Neuronal stem cell (in vitro differentiated cells): ENCODE data around the gene WDR38.
A peak's percentile ranks its signal among the peaks of the same experiment; 100 is the strongest.
"Not testable (repeated sequence)": the region's sequence is repeated elsewhere in the genome, so short reads cannot be mapped to it uniquely, and the experiment has no call there.

Experiments
- DNase-seq: peaks from one replicate; pipeline ENCODE4 v3.0.0-alpha.2; 2013; ENCODE audit warnings: low spot score
- H2AFZ ChIP-seq: one replicate; pipeline ENCODE4 v1.6.1; 2013; ENCODE audit warnings: mild to moderate bottlenecking, low read length, inconsistent platforms
- H2AK5ac ChIP-seq: 2 replicates; pipeline ENCODE4 v1.6.1; 2013; ENCODE audit warnings: low read depth, mild to moderate bottlenecking, inconsistent platforms, low read length, moderate library complexity, mixed read lengths
- H2BK120ac ChIP-seq: 2 replicates; pipeline ENCODE4 v1.6.1; 2013; ENCODE audit warnings: low read depth, mild to moderate bottlenecking, inconsistent platforms, low read length, moderate library complexity, mixed read lengths
- H2BK12ac ChIP-seq: one replicate; pipeline ENCODE4 v1.6.1; 2013; ENCODE audit warnings: low read length, inconsistent platforms
- H2BK15ac ChIP-seq: 2 replicates; pipeline ENCODE4 v1.6.1; 2013; ENCODE audit warnings: mild to moderate bottlenecking, low read length, inconsistent platforms, mixed read lengths
- H2BK5ac ChIP-seq: one replicate; pipeline ENCODE4 v1.6.1; 2013; ENCODE audit warnings: inconsistent platforms, mild to moderate bottlenecking, low read length, moderate library complexity
- H3K14ac ChIP-seq: one replicate; pipeline ENCODE4 v1.6.1; 2013; ENCODE audit warnings: low read length, inconsistent platforms
- H3K18ac ChIP-seq: 2 replicates; pipeline ENCODE4 v1.6.1; 2013; ENCODE audit warnings: low read length, inconsistent platforms
- H3K23ac ChIP-seq: 2 replicates; pipeline ENCODE4 v1.6.1; 2013; ENCODE audit warnings: low read depth, mild to moderate bottlenecking, mixed read lengths, low read length, inconsistent platforms; ENCODE audit not compliant: poor library complexity
- H3K27ac ChIP-seq: replicated peaks from 3 replicates; pipeline ENCODE4 v1.5.1; 2013; ENCODE audit warnings: low read length, inconsistent platforms
- H3K27me3 ChIP-seq, 3 experiments: 2 replicates each; pipeline ENCODE4 v1.6.1; 2013; ENCODE audit warnings: low read length in 3 of 3, mild to moderate bottlenecking in 2 of 3, inconsistent platforms in 1 of 3, low read depth in 1 of 3, mixed read lengths in 1 of 3, moderate library complexity in 1 of 3; ENCODE audit not compliant: control insufficient read depth in 3 of 3, insufficient read depth in 3 of 3
- H3K36me3 ChIP-seq, 2 donors: replicated peaks in 1 of 2; 2 replicates each; pipeline ENCODE4 v1.6.1; 2013; ENCODE audit warnings: low read length in 2 of 2; ENCODE audit not compliant: control insufficient read depth in 2 of 2, insufficient read depth in 2 of 2
- H3K4ac ChIP-seq: 2 replicates; pipeline ENCODE4 v1.6.1; 2013; ENCODE audit warnings: inconsistent platforms, mild to moderate bottlenecking, low read length, moderate library complexity
- H3K4me1 ChIP-seq, 2 donors: 1 replicate in 1 of 2; 2 replicates in 1 of 2; pipeline ENCODE4 v1.6.1; 2013; ENCODE audit warnings: low read length in 2 of 2, low read depth in 1 of 2; ENCODE audit not compliant: control insufficient read depth in 2 of 2, insufficient read depth in 1 of 2
- H3K4me2 ChIP-seq: one replicate; pipeline ENCODE4 v1.6.1; 2013; ENCODE audit warnings: mild to moderate bottlenecking, low read length, inconsistent platforms; ENCODE audit not compliant: insufficient read depth, poor library complexity, severe bottlenecking
- H3K4me3 ChIP-seq, 2 donors: 2 replicates each; pipeline ENCODE4 v1.5.1; 2013; ENCODE audit warnings: low read length in 2 of 2, mild to moderate bottlenecking in 2 of 2, inconsistent platforms in 1 of 2, moderate library complexity in 1 of 2
- H3K79me1 ChIP-seq: one replicate; pipeline ENCODE4 v1.6.1; 2013; ENCODE audit warnings: low read depth, mild to moderate bottlenecking, inconsistent platforms, low read length, moderate library complexity
- H3K9ac ChIP-seq: one replicate; pipeline ENCODE4 v1.6.1; 2013; ENCODE audit warnings: mild to moderate bottlenecking, low read depth, low read length, inconsistent platforms; ENCODE audit not compliant: poor library complexity
- H3K9me3 ChIP-seq, 2 donors: replicated peaks in 1 of 2; 2 replicates each; pipeline versions ENCODE3 to v1.6.1; 2013; ENCODE audit warnings: low read length in 2 of 2, mild to moderate bottlenecking in 2 of 2, inconsistent platforms in 1 of 2, low read depth in 1 of 2, mixed read lengths in 1 of 2, moderate library complexity in 1 of 2; ENCODE audit not compliant: control insufficient read depth in 2 of 2, insufficient read depth in 1 of 2
- H4K8ac ChIP-seq: one replicate; pipeline ENCODE4 v1.6.1; 2013; ENCODE audit warnings: low read depth, mild to moderate bottlenecking, inconsistent platforms, low read length, moderate library complexity
- H4K91ac ChIP-seq: one replicate; pipeline ENCODE4 v1.6.1; 2013; ENCODE audit warnings: low read length, low read depth, mild to moderate bottlenecking, inconsistent platforms; ENCODE audit not compliant: poor library complexity
- WGBS, 2 donors: extraction: QIAGEN DNeasy Blood & Tissue Kit; methylation state at CpG; one replicate each; pipeline ENCODE4 v1.1.7; 2013; ENCODE audit warnings: missing lambda C conversion rate in 2 of 2, mixed read lengths in 1 of 2; ENCODE audit not compliant: insufficient read length in 2 of 2, insufficient replicate concordance in 1 of 2; ENCODE audit errors: extremely low coverage in 2 of 2; 5-methylcytosine and 5-hydroxymethylcytosine counted together

WDR38 gene

DNA sequence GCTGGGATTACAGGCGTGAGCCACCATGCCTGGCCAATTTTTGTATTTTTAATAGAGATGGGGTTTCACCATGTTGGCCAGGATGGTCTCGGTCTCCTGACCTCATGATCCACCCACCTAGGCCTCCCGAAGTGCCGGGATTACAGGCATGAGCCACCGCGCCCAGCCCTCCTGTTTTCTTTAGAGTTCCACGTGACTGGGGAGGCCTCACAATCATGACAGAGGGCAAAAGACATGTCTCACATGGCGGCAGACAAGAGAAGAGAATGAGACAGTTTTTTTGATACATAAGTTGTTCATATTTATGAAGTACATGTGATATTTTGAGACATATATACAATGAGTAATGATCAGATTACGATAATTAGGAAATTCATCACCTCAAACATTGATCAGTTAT is 6.8 kb upstream of the WDR38 start:
- not testable (repeated sequence) for H4K91ac ChIP-seq, H3K4me1 ChIP-seq, H3K14ac ChIP-seq, H3K4me3 ChIP-seq, H3K27me3 ChIP-seq, H3K4ac ChIP-seq, H2AK5ac ChIP-seq, H3K79me1 ChIP-seq, H3K9ac ChIP-seq, H3K23ac ChIP-seq, DNase-seq, H3K9me3 ChIP-seq, H3K4me2 ChIP-seq, H3K27ac ChIP-seq, H2BK5ac ChIP-seq, H3K18ac ChIP-seq, H2AFZ ChIP-seq, H3K36me3 ChIP-seq, H4K8ac ChIP-seq, H2BK12ac ChIP-seq, H2BK120ac ChIP-seq, H2BK15ac ChIP-seq
- WGBS, 2 donors: no CpG with 5 or more reads among the region's 9 CpGs

DNA sequence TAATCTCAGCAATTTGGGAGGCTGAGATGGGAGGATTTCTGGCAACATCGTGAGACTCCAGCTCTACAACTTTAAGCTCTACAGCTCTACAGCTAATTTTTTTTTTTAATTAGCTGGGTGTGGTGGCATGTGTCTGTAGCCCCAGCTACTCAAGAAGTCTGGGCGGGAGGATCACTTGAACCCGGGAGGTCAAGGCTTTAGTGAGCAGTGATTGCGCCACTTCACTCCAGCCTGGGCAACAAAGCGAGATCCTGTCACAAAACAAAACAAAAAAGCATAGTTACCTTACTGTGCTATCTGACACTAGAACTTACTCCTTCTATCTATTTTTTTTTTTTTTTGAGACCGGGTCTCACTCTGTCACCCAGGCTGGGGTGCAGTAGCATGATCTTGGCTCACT is 6.3 kb upstream of the WDR38 start:
- Histone ChIP-seq H3K4me1 (peaks cover 0 to 4% of the 10 kb centered on the region in 2 donors), H3K27ac (no peak overlapping the region), H3K4ac (no peak overlapping the region), H3K23ac (no peak overlapping the region), H3K14ac (no peak overlapping the region), H4K8ac (no peak overlapping the region), H3K18ac (no peak overlapping the region), H2BK5ac (no peak overlapping the region), H2BK120ac (no peak overlapping the region), H3K9me3 (no peaks in the 10 kb centered on the region), H3K36me3 (no peaks in the 10 kb centered on the region), H3K79me1 (no peaks in the 10 kb centered on the region), H2AFZ (no peak overlapping the region), H3K9ac (no peak overlapping the region), H2AK5ac (no peak overlapping the region), H3K4me2 (no peak overlapping the region), H3K4me3 (no peak overlapping the region), H2BK15ac (no peak overlapping the region), H3K27me3 (peaks cover 0 to 3% (median 0%) of the 10 kb centered on the region in 3 experiments), H4K91ac (no peak overlapping the region), H2BK12ac (no peak overlapping the region)
- no CpG with 5 or more reads among the region's 6 CpGs for WGBS, 2 donors
- no peak for DNase-seq

DNA sequence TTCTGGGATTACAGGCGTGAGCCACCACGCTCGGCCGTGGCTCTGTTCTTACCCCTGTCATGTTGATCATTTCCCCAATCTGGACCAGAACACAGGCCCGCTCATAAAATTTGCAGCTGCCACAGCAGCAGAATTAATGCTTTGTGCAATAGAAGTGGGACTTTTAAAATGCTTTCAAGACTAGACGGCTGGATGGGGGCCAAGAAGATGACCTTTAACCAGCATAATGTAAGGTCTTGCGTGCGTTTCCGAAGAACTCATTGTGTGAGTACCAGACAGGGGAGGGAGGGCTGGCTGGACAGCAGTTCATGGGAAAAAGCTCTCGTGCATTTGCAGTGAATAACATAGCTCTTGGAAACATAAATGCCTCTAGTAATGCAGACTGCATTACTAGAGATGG is 3.5 kb upstream of the WDR38 start:
- peaks cover 4 to 12% of the 10 kb centered on the region in 2 donors for H3K4me1 ChIP-seq
- H2BK5ac ChIP-seq: no peak overlapping the region
- no peaks in the 10 kb centered on the region for H3K79me1 ChIP-seq
- WGBS, 2 donors: no CpG with 5 or more reads among the region's 10 CpGs
- no peaks in the 10 kb centered on the region for H3K36me3 ChIP-seq
- H3K4me2 ChIP-seq: no peak overlapping the region
- no peak overlapping the region for H3K18ac ChIP-seq
- DNase-seq: no peak
- H3K4ac ChIP-seq: no peak overlapping the region
- H3K23ac ChIP-seq: no peak overlapping the region
- H3K4me3 ChIP-seq: no peak overlapping the region
- no peak overlapping the region for H2AFZ ChIP-seq
- H2BK15ac ChIP-seq: no peak overlapping the region
- H4K8ac ChIP-seq: no peak overlapping the region
- no peak overlapping the region for H2BK120ac ChIP-seq
- H3K27me3 ChIP-seq: peaks cover 0 to 3% (median 0%) of the 10 kb centered on the region in 3 experiments
- H4K91ac ChIP-seq: no peak overlapping the region
- H3K9me3 ChIP-seq: no peaks in the 10 kb centered on the region
- no peak overlapping the region for H3K27ac ChIP-seq
- no peak overlapping the region for H3K9ac ChIP-seq
- H2AK5ac ChIP-seq: no peak overlapping the region
- H3K14ac ChIP-seq: no peak overlapping the region
- H2BK12ac ChIP-seq: no peak overlapping the region

- Histone ChIP-seq H3K14ac (no peak overlapping the region), H3K23ac (no peak overlapping the region), H4K8ac (no peak overlapping the region), H2BK120ac (no peak overlapping the region), H3K9me3 (no peaks in the 10 kb centered on the region), H3K79me1 (no peaks in the 10 kb centered on the region), H3K4me2 (no peak overlapping the region), H3K27ac (no peak overlapping the region), H2BK15ac (peak overlapping the region; percentile 25), H2BK5ac (no peak overlapping the region), H2AFZ (peak overlapping the region; percentile 96), H3K4ac (no peak overlapping the region), H3K27me3 (peaks cover 0 to 3% (median 0%) of the 10 kb centered on the region in 3 experiments), H3K18ac (peak overlapping the region; percentile 66), H2BK12ac (no peak overlapping the region), H3K4me1 (peaks cover 4 to 12% of the 10 kb centered on the region in 2 donors), H2AK5ac (peak overlapping the region; percentile 16), H3K9ac (peak overlapping the region; percentile 7), H4K91ac (no peak overlapping the region), H3K4me3 (peak overlapping the region in 1 of 2 donors; percentile 48), H3K36me3 (peaks cover 6 to 11% of the 10 kb centered on the region in 2 donors)
- no CpG with 5 or more reads among the region's 13 CpGs for WGBS, 2 donors
- DNase-seq: no peak
These were observed 985 bp upstream of the WDR38 start for GRCh38 chr9:124852121-124852828.
